Measurements from ENCODE around the gene SMCO3. TPM values are rescaled to one million over a fixed set of nuclear protein-coding genes. Genes with fewer than 3 reads are reported as not detected.

SMCO3 gene
- total RNA-seq, 1 experiment from 2014 or later = not detected

GRCh38 chr12:14803011-14803829, 10.8 kb downstream of the SMCO3 start, which contains the start of the genes C12orf60 and WBP11:
TSS of gene C12orf60 (plus strand) at chr12:14803670. CDS start at chr12:14822936, 19,266 bp downstream.
TSS of gene WBP11 (minus strand) at chr12:14803478. CDS start at chr12:14801383, 2,095 bp downstream.
- H3K36me3 ChIP-seq (replicated peaks; ENCODE audit: control insufficient read depth, insufficient read depth, low read length) = peaks cover 3% of the 10 kb centered on the region; the same call in 1 of the 2 replicates
- peak; percentile 87 for DNase-seq
- no peaks in the 10 kb centered on the region for H3K27me3 ChIP-seq (ENCODE audit: control insufficient read depth, insufficient read depth, low read length)
- peak within 1 kb of the TSS; percentile 99 for H3K4me3 ChIP-seq (ENCODE audit: insufficient read depth, low read depth, low read length)

- H3K27me3 ChIP-seq (ENCODE audit: control insufficient read depth, insufficient read depth, low read length) = no peaks in the 10 kb centered on the region
- DNase-seq = peak; percentile 21
- H3K4me3 ChIP-seq (ENCODE audit: insufficient read depth, low read depth, low read length) = peak overlapping the region; percentile 99
- H3K36me3 ChIP-seq (replicated peaks; ENCODE audit: control insufficient read depth, insufficient read depth, low read length) = peaks cover 6% of the 10 kb centered on the region
Measured at GRCh38 chr12:14802721-14803010, 11.3 kb downstream of the SMCO3 start.

- Histone ChIP-seq H3K4me3 (ENCODE audit: insufficient read depth, low read depth, low read length) (peak overlapping the region; percentile 99), H3K27me3 (ENCODE audit: control insufficient read depth, insufficient read depth, low read length) (no peaks in the 10 kb centered on the region), H3K36me3 (replicated peaks; ENCODE audit: control insufficient read depth, insufficient read depth, low read length) (peaks cover 6% of the 10 kb centered on the region)
- DNase-seq = no peak
Measured at GRCh38 chr12:14802247-14802646, 11.7 kb downstream of the SMCO3 start.

GRCh38 chr12:14795028-14795448, 18.9 kb downstream of the SMCO3 start:
- H3K27me3 ChIP-seq (ENCODE audit: control insufficient read depth, insufficient read depth, low read length) = no peaks in the 10 kb centered on the region
- no peak for DNase-seq
- peaks cover 31% of the 10 kb centered on the region for H3K36me3 ChIP-seq (replicated peaks; ENCODE audit: control insufficient read depth, insufficient read depth, low read length)
- H3K4me3 ChIP-seq (ENCODE audit: insufficient read depth, low read depth, low read length) = no peak overlapping the region

- peaks cover 20% of the 10 kb centered on the region for H3K36me3 ChIP-seq (replicated peaks; ENCODE audit: control insufficient read depth, insufficient read depth, low read length)
- DNase-seq = no peak
- H3K27me3 ChIP-seq (ENCODE audit: control insufficient read depth, insufficient read depth, low read length) = no peaks in the 10 kb centered on the region
- no peak overlapping the region for H3K4me3 ChIP-seq (ENCODE audit: insufficient read depth, low read depth, low read length)
Measured at GRCh38 chr12:14785568-14785967, 28.4 kb downstream of the SMCO3 start.

- Histone ChIP-seq H3K4me3 (ENCODE audit: insufficient read depth, low read depth, low read length) (no peak overlapping the region), H3K27me3 (ENCODE audit: control insufficient read depth, insufficient read depth, low read length) (no peaks in the 10 kb centered on the region), H3K36me3 (replicated peaks; ENCODE audit: control insufficient read depth, insufficient read depth, low read length) (peaks cover 15% of the 10 kb centered on the region)
- no peak for DNase-seq
Measured at GRCh38 chr12:14784471-14784870, 29.5 kb downstream of the SMCO3 start.

DNA sequence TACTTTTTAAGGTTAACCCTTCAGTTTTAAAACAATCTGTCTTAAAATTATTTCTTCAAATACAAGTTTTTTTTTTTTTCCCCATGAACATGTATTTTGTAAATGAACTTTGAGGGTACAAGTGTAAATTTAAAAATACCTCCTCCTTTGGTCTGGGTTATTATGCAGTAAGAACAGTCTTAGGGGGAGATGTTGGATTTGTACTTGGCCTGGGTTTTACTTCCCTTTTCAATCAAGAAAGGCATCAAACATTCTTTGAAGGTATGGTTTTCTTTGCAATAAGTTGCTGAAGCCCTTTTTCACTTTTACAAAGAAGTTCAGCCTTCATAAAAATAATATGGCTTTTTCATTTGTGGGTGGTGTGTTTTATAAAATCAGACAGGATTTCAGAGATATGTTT, 31.2 kb downstream of the SMCO3 start:
- DNase-seq = no peak
- H3K27me3 ChIP-seq (ENCODE audit: control insufficient read depth, insufficient read depth, low read length) = no peaks in the 10 kb centered on the region
- peaks cover 5% of the 10 kb centered on the region for H3K36me3 ChIP-seq (replicated peaks; ENCODE audit: control insufficient read depth, insufficient read depth, low read length)
- no peak overlapping the region for H3K4me3 ChIP-seq (ENCODE audit: insufficient read depth, low read depth, low read length)

DNA sequence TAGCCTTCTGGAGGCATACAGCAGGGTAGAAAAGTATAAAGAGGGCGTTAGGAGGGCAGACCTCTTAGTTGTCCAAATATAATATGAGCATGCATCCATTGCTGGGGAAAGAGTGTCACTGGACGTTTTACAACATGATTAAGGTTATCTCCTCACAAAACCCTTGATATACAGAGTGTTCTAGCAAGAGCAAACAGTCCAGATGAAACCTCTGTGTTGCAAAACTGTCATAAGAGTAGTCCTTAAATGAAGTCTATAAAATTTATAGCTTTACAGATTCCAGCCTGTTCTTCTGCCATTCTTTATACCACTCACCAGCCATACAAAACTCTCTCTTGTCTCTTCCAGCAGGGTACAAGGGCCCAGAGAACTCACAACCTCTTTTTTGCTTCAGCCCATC, 32.4 kb downstream of the SMCO3 start:
- Histone ChIP-seq H3K36me3 (replicated peaks; ENCODE audit: control insufficient read depth, insufficient read depth, low read length) (peaks cover 1% of the 10 kb centered on the region), H3K4me3 (ENCODE audit: insufficient read depth, low read depth, low read length) (no peak overlapping the region), H3K27me3 (ENCODE audit: control insufficient read depth, insufficient read depth, low read length) (no peaks in the 10 kb centered on the region)
- DNase-seq = no peak

DNA sequence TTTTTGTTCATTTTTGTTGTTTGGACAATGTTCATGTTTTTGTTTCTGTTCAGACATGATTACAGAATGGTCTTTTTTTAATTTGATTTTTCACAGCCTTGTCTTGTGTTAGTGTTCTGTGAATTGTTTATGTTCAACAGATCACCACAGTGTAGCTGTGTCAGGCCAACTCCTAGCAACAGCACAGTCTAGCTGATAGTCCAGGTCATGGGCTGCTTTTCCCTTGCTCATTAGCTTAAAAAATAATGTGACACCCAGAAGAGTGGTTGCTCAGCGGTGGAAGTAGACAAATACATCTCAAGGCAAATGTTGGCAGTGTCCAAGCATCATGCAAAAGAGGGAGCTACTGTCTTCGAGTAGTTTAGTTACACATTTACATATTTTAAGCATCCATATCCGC, 33.1 kb downstream of the SMCO3 start:
- Histone ChIP-seq H3K27me3 (ENCODE audit: control insufficient read depth, insufficient read depth, low read length) (no peaks in the 10 kb centered on the region), H3K36me3 (replicated peaks; ENCODE audit: control insufficient read depth, insufficient read depth, low read length) (no peaks in the 10 kb centered on the region; the same call in 1 of the 2 replicates), H3K4me3 (ENCODE audit: insufficient read depth, low read depth, low read length) (no peak overlapping the region)
- no peak for DNase-seq

GRCh38 chr12:14779834-14780233, 34.1 kb downstream of the SMCO3 start:
- Histone ChIP-seq H3K27me3 (ENCODE audit: control insufficient read depth, insufficient read depth, low read length) (no peaks in the 10 kb centered on the region), H3K4me3 (ENCODE audit: insufficient read depth, low read depth, low read length) (no peak overlapping the region), H3K36me3 (replicated peaks; ENCODE audit: control insufficient read depth, insufficient read depth, low read length) (no peaks in the 10 kb centered on the region)
- no peak for DNase-seq

- Histone ChIP-seq H3K36me3 (replicated peaks; ENCODE audit: control insufficient read depth, insufficient read depth, low read length) (no peaks in the 10 kb centered on the region), H3K4me3 (ENCODE audit: insufficient read depth, low read depth, low read length) (no peak overlapping the region), H3K27me3 (ENCODE audit: control insufficient read depth, insufficient read depth, low read length) (no peaks in the 10 kb centered on the region)
- no peak for DNase-seq
Measured at GRCh38 chr12:14777271-14777670, 36.7 kb downstream of the SMCO3 start.

DNA sequence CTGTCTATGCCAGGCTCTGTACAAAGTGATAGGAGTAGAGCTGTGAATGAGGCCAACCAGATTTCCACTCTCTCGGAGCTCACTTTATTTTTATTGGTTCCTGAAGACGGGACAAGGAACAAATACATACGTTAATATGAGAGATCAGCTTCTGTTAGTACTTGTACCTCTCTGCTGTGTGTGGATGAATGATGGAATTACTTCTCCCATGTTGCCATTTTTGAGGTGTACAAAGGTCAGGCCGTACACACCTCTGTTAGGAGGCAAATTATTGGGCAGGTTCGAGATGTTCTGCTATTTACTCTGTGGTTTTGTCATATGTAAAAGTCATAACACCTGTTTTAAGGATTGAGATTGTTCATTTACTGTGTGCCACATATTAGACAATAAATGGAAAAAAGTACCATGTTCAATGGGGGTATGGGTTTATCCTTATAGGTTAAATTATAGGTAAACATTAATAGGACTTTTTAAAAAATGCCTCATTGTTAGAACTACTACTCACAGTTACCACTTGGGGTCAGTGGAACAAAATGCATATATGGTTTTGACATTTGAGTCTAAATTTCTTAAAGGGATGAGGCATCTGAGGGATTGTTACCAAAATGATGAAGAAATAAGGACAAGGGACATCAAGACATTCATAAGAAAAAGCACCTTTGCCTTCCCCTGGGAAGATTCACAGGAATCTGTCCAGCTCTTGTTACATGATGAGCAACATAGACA, 37.6 kb downstream of the SMCO3 start:
- DNase-seq = no peak

GRCh38 chr12:14775636-14775980, 38.4 kb downstream of the SMCO3 start:
- Histone ChIP-seq H3K4me3 (ENCODE audit: insufficient read depth, low read depth, low read length) (peak overlapping the region; percentile 87; the same call in 1 of the 2 replicates), H3K27me3 (ENCODE audit: control insufficient read depth, insufficient read depth, low read length) (no peaks in the 10 kb centered on the region), H3K36me3 (replicated peaks; ENCODE audit: control insufficient read depth, insufficient read depth, low read length) (no peaks in the 10 kb centered on the region)
- no peak for DNase-seq

More for the DNA sequence above, 37.6 kb downstream of the SMCO3 start:
- H3K27me3 ChIP-seq (ENCODE audit: control insufficient read depth, insufficient read depth, low read length) = no peaks in the 10 kb centered on the region
- no peaks in the 10 kb centered on the region for H3K36me3 ChIP-seq (replicated peaks; ENCODE audit: control insufficient read depth, insufficient read depth, low read length)
- no peak overlapping the region for H3K4me3 ChIP-seq (ENCODE audit: insufficient read depth, low read depth, low read length)

DNA sequence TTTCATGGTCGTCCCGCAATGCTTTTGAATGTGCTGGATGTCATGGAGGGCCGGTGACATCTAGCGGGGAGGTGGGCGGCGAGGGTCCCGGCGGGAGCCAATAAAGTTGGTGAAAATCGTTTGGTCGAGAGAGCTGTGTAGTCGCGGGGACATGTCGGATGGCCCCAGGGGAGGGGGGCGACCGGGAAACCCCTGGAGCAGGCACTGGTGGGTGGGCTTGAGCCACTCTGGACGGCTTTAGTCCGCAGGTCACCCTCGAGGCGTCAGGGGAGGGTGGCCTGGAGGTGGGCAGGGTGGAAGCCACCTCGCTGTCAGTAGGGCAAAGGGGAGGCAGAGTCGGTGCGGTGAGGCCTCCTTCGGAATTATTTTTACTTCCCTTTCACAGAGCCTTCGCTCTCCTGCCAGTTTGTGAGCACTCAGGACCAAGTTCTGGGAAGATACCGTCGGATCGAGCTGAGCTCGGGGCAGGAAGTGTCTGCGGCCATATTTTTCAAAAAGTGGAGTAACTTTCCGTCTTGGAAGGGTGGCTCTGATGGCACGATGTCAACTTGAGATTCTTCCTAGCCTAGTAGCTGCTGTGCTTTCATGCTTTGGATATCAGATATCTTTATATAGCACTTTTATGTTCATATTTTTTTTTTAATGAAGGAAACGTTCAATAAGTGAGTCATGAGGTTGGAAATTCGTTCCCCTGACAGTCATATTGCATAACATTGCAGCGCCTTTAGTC, 38.9 kb downstream of the SMCO3 start:
- no peaks in the 10 kb centered on the region for H3K36me3 ChIP-seq (replicated peaks; ENCODE audit: control insufficient read depth, insufficient read depth, low read length)
- peak overlapping the region; percentile 87 for H3K4me3 ChIP-seq (ENCODE audit: insufficient read depth, low read depth, low read length)
- peak; percentile 69 for DNase-seq
- no peaks in the 10 kb centered on the region for H3K27me3 ChIP-seq (ENCODE audit: control insufficient read depth, insufficient read depth, low read length)
